Activated effector memory CD4-positive, alpha-beta T cell treated with Interleukin-2 at 50 U/mL for 16 hours (primary cell): ENCODE measurements around the gene STARD7.
A peak's percentile ranks its signal among the peaks of the same experiment; 100 is the strongest.
"Not testable (repeated sequence)": the region's sequence is repeated elsewhere in the genome, so short reads cannot be mapped to it uniquely, and the experiment has no call there.

Experiments used
- DNase-seq: peaks from one replicate; pipeline ENCODE4 v3.0.0-alpha.2; 2020

STARD7 gene

DNA sequence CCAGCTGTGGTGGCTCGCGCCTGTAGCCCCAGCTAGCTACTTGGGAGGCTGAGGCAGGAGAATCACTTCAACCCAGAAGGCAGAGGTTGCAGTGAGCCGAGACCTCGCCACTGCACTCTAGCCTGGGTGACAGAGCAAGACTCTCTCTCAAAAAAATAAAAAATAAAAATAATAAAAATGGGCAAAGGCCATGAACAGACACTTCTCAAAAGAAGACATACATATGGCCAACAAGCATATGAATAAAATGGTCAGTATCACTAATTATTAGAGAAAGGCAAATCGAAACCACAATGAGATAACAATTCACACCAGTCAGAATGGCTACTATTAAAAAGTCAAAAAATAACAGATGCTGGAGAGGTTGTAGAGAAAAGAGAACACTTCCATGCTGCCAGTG is 48.3 kb downstream of the STARD7 start:
- DNase-seq, result not testable (repeated sequence)

DNA sequence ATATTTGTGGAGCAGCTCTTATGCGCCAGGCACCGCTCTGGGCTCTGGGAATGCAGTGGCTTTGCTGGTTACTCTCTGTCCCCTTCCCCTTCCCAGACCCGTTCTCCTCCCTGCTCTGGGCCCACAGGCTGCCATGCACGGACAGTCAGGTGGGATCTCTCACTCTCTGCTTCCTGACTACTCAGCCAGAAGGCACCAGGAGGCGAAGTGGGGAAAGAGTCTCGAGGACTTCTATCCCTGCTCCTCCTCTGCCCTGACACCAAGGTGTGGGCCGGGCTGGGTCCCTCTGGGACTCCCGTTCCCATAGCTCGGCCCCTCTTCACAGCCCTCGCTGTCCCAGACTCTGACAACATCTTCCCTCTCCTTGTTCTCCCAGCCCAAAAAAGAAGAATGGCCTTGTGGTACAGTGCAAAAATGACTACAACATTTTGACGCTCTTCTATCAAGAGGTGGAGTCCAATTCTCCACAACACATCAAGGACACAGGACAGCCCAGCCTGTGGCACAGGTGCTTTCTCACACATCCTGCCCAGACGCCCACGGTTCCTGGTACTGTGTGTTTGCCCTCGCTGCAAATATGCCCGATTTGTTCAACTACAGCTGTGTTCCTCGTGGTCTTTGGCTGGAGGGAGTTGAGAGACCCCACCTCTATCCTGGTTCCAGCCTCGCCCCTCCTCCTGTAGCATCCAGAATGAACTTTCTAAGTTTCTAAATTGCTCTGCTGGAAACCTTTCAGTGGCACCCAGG is 49.4 kb downstream of the STARD7 start:
- DNase-seq, result peak; percentile 33

DNA sequence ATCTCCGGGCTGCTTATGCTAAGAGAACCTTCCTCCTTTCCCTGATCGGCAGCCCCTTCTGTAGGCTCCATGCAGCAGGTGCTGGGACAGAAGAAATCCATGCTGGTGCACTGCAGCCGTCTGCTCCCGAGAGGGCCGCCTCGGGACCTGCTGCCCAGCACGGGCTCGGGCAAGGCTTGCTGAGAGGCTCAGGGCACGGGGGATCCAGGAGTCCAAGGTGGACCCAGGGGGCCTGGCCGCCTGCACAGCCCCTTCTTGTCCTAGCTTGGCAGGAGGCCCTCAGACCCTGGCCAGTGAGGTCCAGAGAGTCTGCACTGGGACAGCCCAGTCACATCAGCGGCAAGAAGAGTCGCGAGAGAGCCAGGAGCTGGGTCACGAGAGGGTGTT is 50.1 kb downstream of the STARD7 start:
- no peak for DNase-seq

DNA sequence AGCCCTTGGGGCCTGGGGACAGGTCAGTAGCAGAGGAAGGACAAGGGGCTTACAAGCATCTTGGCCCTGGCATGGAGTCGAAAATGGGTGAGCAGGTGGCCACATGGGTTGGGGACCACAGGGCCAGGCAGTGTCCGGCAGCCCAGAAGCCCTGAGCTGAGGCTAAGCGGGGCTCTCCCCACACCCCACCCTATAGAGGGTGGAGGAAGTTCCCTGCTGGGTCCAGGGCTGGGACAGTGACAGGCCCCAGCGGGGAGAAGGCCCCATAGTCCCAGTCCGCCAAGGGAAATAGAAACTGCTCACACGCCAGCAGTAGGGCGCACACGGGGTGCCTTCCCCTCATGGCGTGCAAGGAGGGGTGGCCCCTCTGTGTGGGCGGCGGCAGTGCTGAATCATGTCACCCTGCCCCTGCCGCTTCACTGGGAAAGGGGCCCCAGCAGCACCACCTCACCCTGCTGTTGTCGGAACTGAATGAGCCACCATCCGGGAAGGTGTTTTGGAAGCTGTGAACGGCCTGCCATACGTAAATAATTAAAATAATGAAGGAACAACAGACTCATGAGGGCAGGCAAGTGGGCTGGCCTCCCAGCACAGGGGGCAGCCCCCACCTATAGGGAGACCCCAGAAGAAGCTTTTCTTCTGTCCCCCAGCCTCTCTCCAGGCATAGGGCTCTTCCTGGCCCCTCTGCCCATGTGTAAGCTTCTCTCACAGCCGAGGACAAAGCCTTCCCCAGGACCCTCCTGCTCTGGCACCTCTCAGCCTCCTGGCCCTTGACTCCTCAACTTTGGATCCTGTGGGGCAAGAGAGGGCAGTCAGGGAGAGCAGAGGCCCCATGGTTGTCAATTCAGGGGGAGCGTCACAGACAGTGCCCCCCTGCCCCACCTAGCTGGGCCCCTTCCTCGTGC is 50.7 kb downstream of the STARD7 start:
- peak; percentile 66 for DNase-seq

DNA sequence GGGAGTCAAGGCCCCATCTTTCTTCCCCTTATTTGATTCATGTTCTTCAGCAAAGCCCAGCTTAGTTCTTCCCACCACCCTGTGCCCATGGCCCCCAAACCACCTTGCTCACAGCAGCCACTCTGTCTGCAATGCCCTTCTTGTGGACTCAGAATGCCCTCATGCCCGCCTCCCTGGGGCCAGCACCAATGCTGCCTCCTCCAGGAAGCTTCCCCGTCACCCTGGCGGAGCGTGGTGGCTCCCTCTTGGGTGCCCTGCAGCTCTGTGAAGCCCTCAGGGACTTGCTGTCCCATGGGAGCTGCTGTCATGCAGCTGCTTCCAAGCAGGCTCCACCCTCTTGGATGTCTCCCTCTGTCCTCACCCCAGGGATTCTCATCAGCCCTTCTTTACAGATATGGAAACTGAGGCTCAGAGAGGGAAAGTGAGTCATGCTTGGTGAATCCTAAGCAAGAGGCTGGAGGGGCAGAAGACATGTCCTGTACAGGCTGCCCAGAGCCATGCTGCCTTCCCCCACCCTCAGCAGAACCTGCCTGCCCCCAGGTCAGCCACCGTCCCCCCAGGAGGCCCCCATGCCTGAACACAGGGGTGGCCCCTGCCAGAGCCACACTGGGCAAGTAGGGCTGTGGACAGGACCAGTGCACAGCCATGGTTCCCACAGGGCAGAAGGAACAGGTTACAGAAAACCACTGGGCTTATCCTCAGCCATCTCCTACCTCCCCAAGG is 51.5 kb downstream of the STARD7 start:
- no peak for DNase-seq

- no peak for DNase-seq
Observed at GRCh38 chr2:96156011-96156820, 52.4 kb downstream of the STARD7 start.

DNA sequence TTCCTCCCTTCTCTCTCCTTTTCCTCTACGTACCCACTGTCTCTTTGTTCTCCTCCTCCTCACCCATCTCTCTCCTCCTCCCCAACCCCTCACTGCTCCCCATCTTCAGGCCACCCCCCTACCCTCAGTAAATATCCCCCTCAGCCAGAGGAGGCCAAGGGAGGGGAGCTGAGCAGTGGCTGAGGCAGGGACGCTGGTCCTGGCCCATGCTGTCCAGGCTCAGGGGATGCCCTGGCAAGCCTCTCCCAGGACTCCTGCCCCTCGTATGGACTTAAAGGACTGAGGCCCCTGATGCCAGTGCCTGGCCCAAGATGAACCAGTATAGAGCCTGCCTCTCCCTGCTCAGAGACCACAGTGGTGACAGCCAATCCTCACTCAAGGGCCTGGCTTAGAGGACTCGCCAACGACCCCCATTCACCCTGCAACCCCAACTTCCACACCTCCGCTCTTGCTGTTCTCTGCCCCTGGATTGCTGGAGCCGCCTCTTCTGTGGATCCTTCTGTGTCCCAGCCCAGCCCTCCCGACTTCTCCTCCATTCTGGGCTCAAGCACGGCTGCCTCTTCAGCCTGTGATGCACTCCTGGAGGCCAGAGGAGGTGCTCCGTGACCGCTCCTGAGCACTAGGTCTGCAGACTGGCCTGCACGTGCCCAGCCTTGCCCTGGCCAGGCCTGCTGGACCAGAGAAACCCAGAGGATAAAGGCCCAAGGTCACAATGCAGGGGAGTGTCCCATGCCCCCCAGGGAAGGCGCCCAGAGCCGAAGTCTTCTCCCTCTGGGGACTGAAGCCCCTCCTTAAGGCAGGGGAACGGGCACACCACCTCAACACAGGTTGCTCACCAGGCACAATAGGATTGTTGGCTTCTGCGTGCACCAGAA is 53.9 kb downstream of the STARD7 start:
- DNase-seq, result no peak

DNA sequence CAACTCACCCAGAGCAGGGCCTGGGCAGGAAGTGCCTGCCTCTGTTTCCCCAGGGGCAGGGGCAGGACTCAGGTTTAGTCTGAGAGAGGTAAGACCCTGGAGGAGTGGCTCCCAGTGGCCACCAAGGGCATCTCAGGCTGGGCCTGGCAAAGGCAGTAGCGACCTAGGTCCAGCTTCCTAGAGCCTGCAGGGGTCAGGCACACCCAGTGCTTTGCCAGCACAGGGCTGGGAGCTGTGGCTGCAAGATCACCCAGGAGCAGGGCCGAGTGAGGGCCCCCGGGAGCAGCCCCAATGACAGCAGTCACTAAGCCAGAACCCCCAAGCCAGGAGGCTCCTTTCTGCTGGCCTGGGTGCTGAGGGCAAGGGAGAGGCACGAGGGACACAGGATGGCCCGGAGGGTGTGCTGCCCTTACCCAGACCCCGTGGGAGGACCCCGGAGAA is 54.6 kb downstream of the STARD7 start:
- no peak for DNase-seq

DNA sequence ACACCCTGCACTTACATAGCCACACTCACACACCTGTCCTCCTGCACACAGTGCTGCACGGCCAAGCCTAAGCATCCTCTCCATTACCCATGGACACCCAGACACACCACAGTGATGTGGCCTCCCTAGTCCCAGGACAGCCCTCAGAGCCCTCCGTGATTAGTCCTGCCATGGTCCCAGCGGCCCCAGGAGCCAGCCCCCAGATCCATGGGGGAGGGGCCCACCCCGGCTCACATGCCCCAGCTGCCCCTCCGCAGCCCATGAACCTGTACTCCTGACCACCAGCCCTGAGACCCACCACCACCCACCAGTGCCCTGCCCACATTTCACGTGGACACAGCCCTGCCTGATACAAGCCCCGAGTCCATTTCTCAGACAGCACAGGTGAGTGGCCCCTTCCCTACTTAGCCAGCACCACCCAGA is 55.3 kb downstream of the STARD7 start:
- no peak for DNase-seq

- no peak for DNase-seq
Observed at GRCh38 chr2:96152304-96153161, 56.1 kb downstream of the STARD7 start.

GRCh38 chr2:96151595-96152303 is 56.9 kb downstream of the STARD7 start:
- DNase-seq, result no peak

GRCh38 chr2:96150791-96151594 is 57.6 kb downstream of the STARD7 start:
- no peak for DNase-seq

DNA sequence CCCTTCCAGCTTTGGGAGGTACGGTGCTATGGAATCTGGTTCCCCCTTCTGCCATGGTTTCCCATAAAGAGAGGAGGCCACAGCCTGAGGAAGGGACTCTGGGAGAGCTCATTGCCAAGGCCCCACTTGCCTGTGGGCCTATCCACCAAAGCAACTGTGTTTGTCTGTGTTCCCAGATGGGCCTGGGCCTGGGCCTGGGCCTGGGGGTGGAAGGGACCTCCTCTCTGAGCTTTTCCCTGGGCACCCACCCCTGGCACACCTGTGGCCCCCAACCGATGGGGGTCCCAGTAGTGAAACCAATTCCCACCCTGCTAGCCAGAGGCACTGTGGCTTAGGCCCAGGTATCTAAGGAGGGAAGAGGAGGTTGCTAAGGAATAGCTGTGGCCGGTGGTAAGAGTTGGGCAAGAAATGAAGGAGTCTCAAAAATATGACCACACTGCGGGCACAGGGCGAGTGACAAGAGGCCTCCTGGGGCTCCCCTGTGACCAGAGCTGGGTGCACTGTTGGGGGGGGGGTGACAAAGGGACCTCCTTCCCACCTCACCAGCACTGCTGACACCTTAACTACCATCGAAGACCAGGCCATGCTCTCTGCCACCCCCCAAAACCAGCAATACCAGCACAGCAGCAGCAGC is 58.5 kb downstream of the STARD7 start:
- DNase-seq, result no peak

DNA sequence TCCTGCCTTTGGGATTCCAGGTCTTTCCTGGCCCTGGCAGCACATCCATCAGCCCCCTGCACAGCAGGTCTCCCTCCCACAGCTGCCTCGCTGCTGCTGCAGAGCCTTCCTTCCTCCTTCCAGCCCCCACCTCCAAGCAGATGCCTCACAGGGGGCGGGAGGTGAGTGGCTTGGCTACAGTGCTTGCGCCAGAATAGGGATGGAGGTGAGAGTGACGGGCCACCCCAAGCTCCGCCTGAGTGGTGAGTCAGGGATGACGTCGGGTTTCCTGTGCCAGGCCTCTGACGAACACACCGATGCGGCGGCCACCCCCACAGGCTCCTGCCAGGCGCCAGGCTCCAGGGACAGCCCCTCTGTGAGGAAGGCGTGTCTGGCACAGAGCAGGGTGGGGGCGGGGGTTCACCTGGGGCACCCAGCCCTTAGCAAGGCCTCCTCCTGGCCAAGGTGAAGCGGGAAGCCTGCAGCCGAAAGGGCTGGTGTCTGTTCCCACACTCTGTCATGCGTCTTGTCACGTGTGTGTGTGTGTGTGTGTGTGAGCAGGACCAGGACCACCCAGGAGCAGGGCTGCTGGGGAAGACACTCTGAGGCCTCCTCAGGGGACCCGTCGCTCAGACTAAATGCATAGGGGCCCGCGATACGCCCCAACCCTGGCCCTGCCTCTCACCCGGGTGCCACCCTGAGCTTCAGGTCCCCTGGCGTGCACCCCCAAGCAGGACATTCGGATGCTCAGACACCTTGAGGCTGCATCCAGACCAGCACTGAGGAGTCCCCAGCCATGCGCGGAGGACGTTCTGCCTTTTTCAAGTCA is 60.0 kb downstream of the STARD7 start:
- peak; percentile 88 for DNase-seq

DNA sequence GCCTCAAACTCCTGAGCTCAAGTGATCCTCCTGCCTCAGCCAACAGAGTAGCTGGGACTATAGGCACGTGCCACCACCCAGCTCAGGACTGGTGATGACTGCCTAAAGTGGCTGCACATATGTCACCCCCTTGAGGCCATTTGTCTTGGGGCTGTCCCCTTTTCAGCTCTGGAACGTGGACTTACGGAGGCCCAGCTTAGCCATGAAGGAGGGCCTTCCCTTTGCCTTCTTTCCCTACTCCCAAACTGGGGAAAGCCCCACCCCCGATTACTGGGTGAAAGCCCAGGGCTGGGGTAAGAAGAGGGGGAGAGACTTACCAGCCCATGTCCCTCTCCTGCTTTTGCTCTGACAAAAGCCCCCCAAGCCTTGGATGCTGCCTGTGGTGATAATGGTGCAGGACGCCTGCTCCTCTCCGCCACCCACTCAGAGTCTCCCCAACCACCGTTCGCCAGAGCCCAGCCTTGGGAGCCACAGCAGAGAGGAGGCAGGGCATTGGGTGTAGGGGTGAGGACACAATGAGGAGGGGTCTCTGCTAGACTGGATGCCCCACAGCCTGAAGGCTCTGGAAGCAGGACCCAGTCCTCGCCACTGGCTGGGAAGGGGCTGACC is 60.9 kb downstream of the STARD7 start:
- no peak for DNase-seq

GRCh38 chr2:96146881-96147592 is 61.6 kb downstream of the STARD7 start:
- DNase-seq, result no peak
